GM19238 (cell line): Measurements from ENCODE around the gene NR5A2.

Source experiments
- DNase-seq: peaks from one replicate; pipeline ENCODE4 v3.0.0; 2011; ENCODE audit warnings: low spot score; ENCODE audit not compliant: insufficient read length

NR5A2 gene

GRCh38 chr1:200035956-200036618 is 8.6 kb downstream of the NR5A2 start:
- no peak for DNase-seq

- DNase-seq: no peak
Measured at GRCh38 chr1:200036619-200037270, 9.2 kb downstream of the NR5A2 start.

GRCh38 chr1:200037501-200037900 is 10.0 kb downstream of the NR5A2 start:
- DNase-seq: no peak

GRCh38 chr1:200037904-200038303 is 10.4 kb downstream of the NR5A2 start:
- no peak for DNase-seq

- DNase-seq: no peak
Measured at GRCh38 chr1:200038325-200038980, 10.9 kb downstream of the NR5A2 start.

- DNase-seq: no peak
Measured at GRCh38 chr1:200038981-200039848, 11.7 kb downstream of the NR5A2 start.

GRCh38 chr1:200039849-200040474 is 12.5 kb downstream of the NR5A2 start:
- DNase-seq: no peak

GRCh38 chr1:200040481-200041138 is 13.1 kb downstream of the NR5A2 start:
- no peak for DNase-seq

- no peak for DNase-seq
Measured at GRCh38 chr1:200041337-200042118, 14.0 kb downstream of the NR5A2 start.

- DNase-seq: no peak
Measured at GRCh38 chr1:200042119-200042551, 14.6 kb downstream of the NR5A2 start.

- DNase-seq: no peak
Measured at GRCh38 chr1:200042552-200043335, 15.2 kb downstream of the NR5A2 start.

- no peak for DNase-seq
Measured at GRCh38 chr1:200043336-200043668, 15.8 kb downstream of the NR5A2 start.

GRCh38 chr1:200046115-200046514 is 18.6 kb downstream of the NR5A2 start:
- no peak for DNase-seq

- DNase-seq: no peak
Measured at GRCh38 chr1:200048244-200048643, 20.7 kb downstream of the NR5A2 start.

- no peak for DNase-seq
Measured at GRCh38 chr1:200049810-200050209, 22.3 kb downstream of the NR5A2 start.

GRCh38 chr1:200051620-200052019 is 24.1 kb downstream of the NR5A2 start:
- DNase-seq: no peak

- no peak for DNase-seq
Measured at GRCh38 chr1:200053091-200053490, 25.6 kb downstream of the NR5A2 start.

- DNase-seq: no peak
Measured at GRCh38 chr1:200053646-200054045, 26.1 kb downstream of the NR5A2 start.

- DNase-seq: no peak
Measured at GRCh38 chr1:200058341-200058740, 30.8 kb downstream of the NR5A2 start.
